ENCODE results near the gene C3orf18.
"Not testable (repeated sequence)": the region's sequence is repeated elsewhere in the genome, so short reads cannot be mapped to it uniquely, and the experiment has no call there.

C3orf18 gene

DNA sequence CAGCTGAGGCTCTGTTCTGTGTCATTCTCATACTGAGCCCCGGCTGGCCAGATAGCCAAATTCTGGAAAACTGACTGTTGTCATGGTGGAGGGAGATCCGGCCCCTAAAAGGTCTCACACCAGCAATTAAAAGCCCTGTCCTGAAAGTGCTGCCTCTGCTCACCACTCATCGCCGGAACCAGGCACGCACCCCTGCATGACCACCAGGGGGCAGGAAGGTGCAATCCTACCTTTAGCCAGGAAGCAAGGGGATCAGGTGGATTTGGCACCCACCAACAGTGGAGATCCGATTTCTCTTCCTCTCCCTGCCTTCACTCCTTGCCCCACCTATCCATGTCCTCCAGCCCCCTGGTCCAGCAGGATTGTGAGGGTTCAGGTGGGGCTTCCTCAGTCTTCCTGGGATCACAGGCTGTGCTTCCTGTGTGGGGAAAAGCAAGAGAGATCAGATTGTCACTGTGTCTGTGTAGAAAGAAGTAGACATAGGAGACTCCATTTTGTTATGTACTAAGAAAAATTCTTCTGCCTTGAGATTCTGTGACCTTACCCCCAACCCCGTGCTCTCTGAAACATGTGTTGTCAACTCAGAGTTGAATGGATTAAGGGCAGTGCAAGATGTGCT lies 48.0 kb downstream of the C3orf18 start:
- DNase-seq, result peak; percentile 61

DNA sequence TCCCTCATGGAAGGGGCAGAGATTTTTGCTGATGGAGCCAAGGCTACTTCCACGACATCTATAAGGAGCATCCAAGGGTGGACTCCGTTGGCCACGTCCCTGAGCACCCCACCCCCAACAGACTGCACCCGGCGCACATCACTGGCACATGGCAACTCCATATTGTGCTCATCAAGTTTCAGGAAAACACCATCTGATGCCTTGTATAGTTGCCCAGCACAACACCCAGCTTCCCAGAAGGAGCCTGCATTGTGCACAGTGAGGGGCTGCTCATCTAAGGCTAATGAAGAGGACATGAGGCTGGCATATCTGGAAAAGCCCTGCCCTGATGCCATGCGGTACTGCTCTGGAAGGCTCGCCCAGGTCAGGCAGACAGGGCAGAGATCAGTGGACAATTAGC lies 49.1 kb downstream of the C3orf18 start:
- DNase-seq, result no peak

DNA sequence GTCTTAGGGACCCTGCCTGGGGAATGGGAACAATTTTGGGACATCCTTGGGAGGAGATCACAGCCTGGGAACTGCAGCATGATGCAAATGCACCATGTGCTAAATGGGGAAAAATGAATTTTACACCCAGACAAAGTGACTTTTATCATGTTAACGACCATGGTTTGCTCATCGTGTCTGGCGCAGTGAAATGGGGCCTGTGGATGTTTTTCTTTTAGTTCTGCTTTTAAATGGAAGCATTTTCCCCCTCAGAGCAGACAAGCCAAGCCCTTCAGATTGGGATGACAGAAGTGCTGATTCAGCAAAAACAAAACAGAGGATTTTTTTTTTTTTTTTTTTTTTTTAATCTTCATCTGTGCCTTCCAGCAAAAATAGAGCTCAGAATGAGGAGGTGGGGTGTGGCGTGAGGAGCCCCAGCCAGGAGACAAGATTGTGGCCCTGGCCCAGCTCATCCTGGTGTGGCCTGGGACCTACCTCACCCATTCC lies 49.8 kb downstream of the C3orf18 start:
- DNase-seq, result no peak

DNA sequence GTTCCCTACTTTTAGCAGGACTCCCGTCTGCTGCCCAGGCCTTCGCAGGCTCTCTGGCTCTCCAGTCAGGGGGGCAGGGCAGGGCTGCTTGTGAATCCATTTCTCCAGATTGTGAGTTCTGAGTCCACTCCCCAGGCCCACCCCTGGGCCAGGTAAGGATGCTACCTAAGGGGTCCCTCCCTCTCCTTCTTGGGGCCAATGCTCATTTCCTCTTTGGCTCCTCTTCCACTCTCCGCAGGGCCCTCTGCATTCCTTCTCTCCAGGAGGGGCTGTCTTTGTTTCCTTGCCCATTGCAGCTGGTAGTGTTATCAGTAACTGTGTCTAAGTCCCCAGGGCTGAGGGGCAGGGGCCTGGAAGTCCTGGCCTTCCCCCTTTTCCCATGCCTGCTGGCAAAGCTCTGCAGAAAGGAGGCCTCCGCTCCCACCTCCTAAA lies 51.1 kb downstream of the C3orf18 start:
- no peak for DNase-seq

DNA sequence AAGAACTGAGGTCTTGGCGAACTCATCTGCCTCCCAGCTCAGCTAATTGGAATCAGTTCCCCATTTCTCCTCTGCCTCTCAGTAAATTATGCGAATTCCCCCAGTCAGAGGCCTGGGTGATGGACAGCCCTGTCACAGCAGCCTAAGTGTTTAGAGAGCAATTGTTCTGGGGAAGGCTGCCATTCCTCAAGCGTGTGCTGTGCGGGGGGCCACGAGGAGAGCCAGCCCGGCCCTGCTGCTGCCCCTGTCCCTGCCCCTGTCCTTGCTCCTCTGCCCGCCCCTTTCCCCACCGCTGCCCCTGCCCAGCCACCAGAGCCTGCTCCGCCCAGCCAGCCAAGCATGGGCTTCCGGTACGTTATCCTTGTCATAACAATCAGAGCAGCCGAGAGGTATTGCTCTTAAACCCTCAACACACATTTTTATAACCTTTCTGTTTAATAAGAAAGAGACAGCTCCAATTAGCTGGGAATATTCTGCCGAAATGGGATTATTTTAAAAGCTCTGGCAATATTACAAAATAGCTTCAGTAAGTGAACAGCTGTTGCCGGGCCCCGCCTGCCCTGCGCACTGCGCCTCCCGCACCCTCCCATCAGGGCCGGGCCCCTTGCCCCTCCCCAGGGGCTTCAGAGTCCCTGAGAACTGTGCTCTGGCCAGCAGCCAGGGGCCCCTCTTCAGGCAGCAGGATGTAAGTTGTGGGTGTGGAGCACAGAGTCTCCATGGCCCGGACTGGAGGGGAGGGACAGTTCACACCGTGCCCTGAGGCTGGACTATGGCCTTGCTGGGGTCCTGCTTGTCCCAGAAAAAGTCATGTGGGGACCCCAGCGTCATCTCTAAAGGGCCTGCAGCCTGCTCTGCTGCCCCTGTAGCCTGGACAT lies 51.7 kb downstream of the C3orf18 start:
- DNase-seq, result peak; percentile 75

DNA sequence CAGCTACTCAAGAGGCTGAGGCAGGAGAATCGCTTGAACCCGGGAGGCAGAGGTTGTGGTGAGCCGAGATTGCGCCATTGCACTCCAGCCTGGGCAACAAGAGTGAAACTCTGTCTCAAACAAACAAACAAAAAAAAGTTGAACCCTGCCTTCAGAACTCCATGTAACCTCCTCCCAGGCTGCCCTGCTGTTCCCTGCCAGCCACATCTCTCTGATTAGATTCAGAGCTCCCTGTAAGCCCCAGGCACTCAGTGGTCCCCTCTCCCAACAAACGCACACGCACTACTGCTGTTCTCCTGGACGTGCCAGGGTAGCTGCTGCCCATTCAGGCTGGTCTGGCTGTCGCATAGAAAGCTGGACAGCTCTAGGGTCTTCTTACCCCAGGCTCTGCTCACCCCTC lies 54.6 kb downstream of the C3orf18 start:
- not testable (repeated sequence) for DNase-seq

DNA sequence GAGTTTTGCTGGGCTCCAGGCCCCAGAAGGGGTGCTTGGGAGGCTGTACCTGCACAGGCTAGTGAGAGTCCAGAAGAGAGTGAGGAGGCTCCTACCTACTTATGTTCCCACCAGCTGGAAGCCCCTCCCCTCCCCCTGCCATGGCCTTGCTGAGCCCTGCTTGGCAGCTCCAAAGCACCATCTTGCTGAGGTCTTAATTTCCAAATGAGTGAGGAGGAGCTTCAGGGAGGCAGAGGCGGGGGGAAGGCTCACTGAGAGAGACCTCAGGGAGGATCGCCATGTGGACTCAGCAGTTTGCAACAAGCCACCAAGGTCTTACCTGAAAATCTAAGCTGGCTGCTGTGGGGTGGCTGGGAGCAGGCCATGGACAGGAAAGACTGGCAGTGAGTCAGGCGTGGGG lies 55.4 kb downstream of the C3orf18 start:
- no peak for DNase-seq

DNA sequence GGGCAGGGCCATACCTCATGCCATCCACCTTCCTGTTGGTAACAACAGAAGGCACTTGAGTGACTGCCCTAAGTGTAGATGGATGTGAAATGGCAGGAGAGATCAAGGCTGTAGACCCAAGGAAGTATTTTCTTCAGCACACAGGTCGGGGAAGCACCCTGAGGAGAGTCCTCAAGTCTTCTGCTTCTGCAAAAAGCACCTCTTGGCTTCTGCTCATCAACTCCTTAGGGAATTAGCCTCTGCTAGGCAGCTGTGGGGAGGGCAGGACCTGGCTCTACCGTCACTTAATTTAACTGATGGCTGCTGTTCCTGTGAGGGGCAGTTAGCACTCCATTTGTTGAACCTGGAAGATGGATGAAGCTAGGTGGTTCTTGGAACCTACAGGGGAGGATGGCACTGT lies 57.2 kb downstream of the C3orf18 start:
- no peak for DNase-seq

DNA sequence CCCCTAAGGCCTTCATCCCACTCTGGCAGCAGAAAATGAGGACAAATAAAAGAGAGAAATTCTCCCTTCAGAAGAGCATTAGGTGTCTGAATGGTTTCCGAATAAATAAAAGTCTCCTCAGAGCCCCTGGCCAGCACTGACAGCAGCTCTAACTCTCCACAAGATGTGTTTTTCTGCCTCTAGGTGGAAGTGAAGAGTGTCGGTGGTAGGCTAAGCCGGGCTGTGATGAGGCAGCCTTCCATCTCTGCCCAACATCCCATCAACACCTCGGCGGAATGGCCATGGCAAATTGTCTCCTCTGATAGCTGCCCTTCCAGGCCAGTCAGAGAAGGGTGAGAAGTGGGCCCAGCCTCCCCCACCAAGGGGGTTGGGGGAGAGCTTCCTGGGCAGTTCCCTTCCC lies 57.8 kb downstream of the C3orf18 start:
- no peak for DNase-seq

DNA sequence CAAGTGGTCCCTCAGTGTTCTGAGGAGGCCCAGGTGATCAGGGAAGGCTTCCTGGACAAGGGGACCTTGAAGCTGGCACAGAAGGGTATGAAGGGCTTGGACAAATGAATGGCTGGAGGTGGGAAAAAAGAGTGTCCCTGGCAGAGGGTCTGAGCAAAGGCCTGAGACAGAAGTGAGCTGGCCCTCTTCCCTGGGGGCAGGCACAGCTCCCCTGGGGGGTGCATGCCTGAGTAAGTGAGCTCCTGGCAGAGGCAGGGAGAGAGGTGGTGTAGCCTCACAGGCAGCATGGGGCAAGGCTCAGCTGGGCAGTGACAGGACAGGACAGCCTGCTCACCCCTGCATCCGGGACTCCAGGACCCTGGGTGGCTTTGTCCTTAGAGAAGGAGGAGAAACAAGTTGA lies 58.7 kb downstream of the C3orf18 start:
- no peak for DNase-seq

All from left hindlimb (tissue), 1 donor.